ENCODE data around the gene OTOG.

GRCh38 chr11:17655682-17656081 lies 108.6 kb downstream of the OTOG start:
- TF ChIP-seq CTCF (IDR thresholded peaks at IDR 0.05; ENCODE audit: insufficient read depth, low read length, poor library complexity, severe bottlenecking): no peak
- TF ChIP-seq EZH2phosphoT487 (conservative IDR thresholded peaks at IDR 0.05; ENCODE audit: low read length): no peak

All from SU-DHL-6 (cell line).